HEK293 (cell line): ENCODE data around the gene CENPF.
A peak's percentile ranks its signal among the peaks of the same experiment; 100 is the strongest.

Experiments used
- CTCF ChIA-PET: fragments of 350-600 bp; formaldehyde crosslinking; extraction: SDS; loops from one replicate; lab custom pipeline; 2021; ENCODE audit warnings: antibody characterized with exemption; lab: Yijun Ruan, JAX
- POLR2A ChIA-PET: fragments of 300-600 bp; formaldehyde crosslinking; extraction: SDS; loops from one replicate; lab custom pipeline; 2020; ENCODE audit warnings: antibody characterized with exemption, inconsistent platforms; lab: Yijun Ruan, JAX
- H3K27ac ChIP-seq: fragments of 200-500 bp; sonication (Bioruptor generic); 2 replicates; pipeline ENCODE4 v1.5.1; 2014; ENCODE audit warnings: low read depth, low read length, control low read depth, inconsistent platforms; ENCODE audit errors: extremely low read depth
- H3K36me3 ChIP-seq, 2 experiments: fragments of 200-500 bp in 1 of 2; sonication (Bioruptor generic) in 1 of 2; 1 replicate in 1 of 2; 2 replicates in 1 of 2; pipeline ENCODE4 v1.5.1; 2014 to 2017; ENCODE audit warnings: inconsistent platforms in 2 of 2, low read length in 2 of 2; ENCODE audit not compliant: control insufficient read depth in 2 of 2, insufficient read depth in 1 of 2
- H3K4me1 ChIP-seq: fragments of 200-500 bp; sonication (Bioruptor generic); 2 replicates; pipeline ENCODE4 v1.5.1; 2014; ENCODE audit warnings: mild to moderate bottlenecking, low read length, inconsistent platforms; ENCODE audit not compliant: control insufficient read depth, insufficient read depth
- H3K4me3 ChIP-seq: 2 replicates; pipeline ENCODE4 v1.5.1; 2011; ENCODE audit warnings: low read depth, mild to moderate bottlenecking, control low read depth, low read length, moderate library complexity
- H3K9me3 ChIP-seq: fragments of 200-500 bp; sonication (Bioruptor generic); 2 replicates; pipeline ENCODE4 v1.5.1; 2014; ENCODE audit warnings: low read depth, low read length, inconsistent platforms; ENCODE audit not compliant: control insufficient read depth, insufficient read depth
- AEBP2 ChIP-seq: fragments of 450-650 bp; formaldehyde crosslinking; IDR thresholded peaks from 2 replicates; pipeline ENCODE4 v1.5.1; 2016; ENCODE audit warnings: missing biosample characterization, missing genetic modification characterization, borderline replicate concordance
- EGR2 ChIP-seq: fragments of 450-650 bp; formaldehyde crosslinking; IDR thresholded peaks from 2 replicates; pipeline ENCODE4 v1.5.1; 2016; ENCODE audit warnings: low read depth, missing biosample characterization, missing genetic modification characterization
- FEZF1 ChIP-seq: fragments of 450-650 bp; formaldehyde crosslinking; IDR thresholded peaks from 2 replicates; pipeline ENCODE4 v1.5.1; 2016; ENCODE audit warnings: missing biosample characterization, missing genetic modification characterization
- IKZF3 ChIP-seq: fragments of 450-650 bp; IDR thresholded peaks from 2 replicates; pipeline ENCODE4 v1.5.0; 2018; ENCODE audit warnings: missing biosample characterization, mild to moderate bottlenecking, missing genetic modification characterization, moderate library complexity
- KLF1 ChIP-seq: fragments of 450-650 bp; formaldehyde crosslinking; IDR thresholded peaks from 2 replicates; pipeline ENCODE4 v1.5.1; 2016; ENCODE audit warnings: missing biosample characterization, missing genetic modification characterization
- KLF16 ChIP-seq: fragments of 450-650 bp; formaldehyde crosslinking; IDR thresholded peaks from 2 replicates; pipeline ENCODE4 v1.5.1; 2017; ENCODE audit warnings: missing biosample characterization, missing genetic modification characterization
- KLF8 ChIP-seq: fragments of 450-650 bp; formaldehyde crosslinking; IDR thresholded peaks from 2 replicates; pipeline ENCODE4 v1.5.1; 2016; ENCODE audit warnings: missing biosample characterization, missing genetic modification characterization
- OSR2 ChIP-seq: fragments of 450-650 bp; formaldehyde crosslinking; IDR thresholded peaks from 2 replicates; pipeline ENCODE4 v1.5.1; 2016; ENCODE audit warnings: missing biosample characterization, missing genetic modification characterization
- PATZ1 ChIP-seq: fragments of 450-650 bp; formaldehyde crosslinking; IDR thresholded peaks from 2 replicates; pipeline ENCODE4 v1.5.1; 2016; ENCODE audit warnings: missing biosample characterization, missing genetic modification characterization
- PBX3 ChIP-seq: sonication (generic); formaldehyde crosslinking; IDR thresholded peaks from 2 replicates; pipeline ENCODE4 v1.8.1; 2022; ENCODE audit warnings: mild to moderate bottlenecking, moderate library complexity, missing genetic modification reagents
- PRDM1 ChIP-seq: fragments of 450-650 bp; formaldehyde crosslinking; IDR thresholded peaks from 2 replicates; pipeline ENCODE4; 2016; ENCODE audit warnings: missing biosample characterization, missing genetic modification characterization
- SP7 ChIP-seq: fragments of 450-650 bp; formaldehyde crosslinking; IDR thresholded peaks from 2 replicates; pipeline ENCODE4 v1.5.1; 2016; ENCODE audit warnings: missing biosample characterization, missing genetic modification characterization
- ZBTB17 ChIP-seq: fragments of 450-650 bp; formaldehyde crosslinking; IDR thresholded peaks from 2 replicates; pipeline ENCODE4 v1.5.1; 2016; ENCODE audit warnings: missing biosample characterization, missing genetic modification characterization
- ZBTB44 ChIP-seq: fragments of 450-650 bp; IDR thresholded peaks from 2 replicates; pipeline ENCODE4 v1.5.1; 2018; ENCODE audit warnings: missing biosample characterization, mild to moderate bottlenecking, missing genetic modification characterization
- ZNF121 ChIP-seq: fragments of 450-650 bp; formaldehyde crosslinking; IDR thresholded peaks from 2 replicates; pipeline ENCODE4 v1.5.1; 2016; ENCODE audit warnings: missing biosample characterization, missing genetic modification characterization
- ZNF184 ChIP-seq: fragments of 450-650 bp; IDR thresholded peaks from 2 replicates; pipeline ENCODE4 v1.5.1; 2018; ENCODE audit warnings: missing biosample characterization, mild to moderate bottlenecking, missing genetic modification characterization
- ZNF624 ChIP-seq: fragments of 450-650 bp; formaldehyde crosslinking; IDR thresholded peaks from 2 replicates; pipeline ENCODE4 v1.5.1; 2017; ENCODE audit warnings: missing biosample characterization, missing genetic modification characterization
- ZNF629 ChIP-seq: fragments of 450-650 bp; formaldehyde crosslinking; IDR thresholded peaks from 2 replicates; pipeline ENCODE4 v1.5.1; 2017; ENCODE audit warnings: missing biosample characterization, missing genetic modification characterization
- ZNF660 ChIP-seq: fragments of 450-650 bp; IDR thresholded peaks from 2 replicates; pipeline ENCODE4 v1.5.1; 2018; ENCODE audit warnings: missing biosample characterization, mild to moderate bottlenecking, missing genetic modification characterization
- ZNF843 ChIP-seq: fragments of 450-650 bp; formaldehyde crosslinking; IDR thresholded peaks from 2 replicates; pipeline ENCODE4 v1.5.1; 2016; ENCODE audit warnings: missing biosample characterization, missing genetic modification characterization
- ZSCAN23 ChIP-seq: fragments of 450-650 bp; formaldehyde crosslinking; IDR thresholded peaks from 2 replicates; pipeline ENCODE4 v1.5.1; 2016; ENCODE audit warnings: missing biosample characterization, missing genetic modification characterization

The CENPF gene

GRCh38 chr1:214584805-214585766 is 17.9 kb upstream of the CENPF start (continued):
- TF ChIP-seq ZNF121 (no peak), ZNF629 (peak; percentile 20; the same call in 1 of the 2 replicates), FEZF1 (tag by site-specific recombination) (0 out of 2 replicates have a peak, but pooled peaks have one; percentile 21), PRDM1 (tag by site-specific recombination) (peak; percentile 61; the same call in 1 of the 2 replicates), PATZ1 (tag by site-specific recombination) (no peak), ZBTB17 (tag by site-specific recombination) (peak; percentile 42; the same call in 1 of the 2 replicates), ZNF843 (tag by site-specific recombination) (no peak), ZNF624 (tag by site-specific recombination) (no peak), ZSCAN23 (no peak)
- TF ChIP-seq, all 188 proteins: peak for 6

GRCh38 chr1:214586621-214587020 is 16.4 kb upstream of the CENPF start:
- H3K4me3 ChIP-seq = no peak overlapping the region
- POLR2A ChIA-PET = interaction anchor here (2.0 kb wide), 1 partner anchor 36 kb away, joined by 5 read pairs; the partner anchor contains the start of gene PTPN14
- no peaks in the 10 kb centered on the region for H3K4me1 ChIP-seq
- H3K9me3 ChIP-seq = no peaks in the 10 kb centered on the region
- H3K27ac ChIP-seq = no peak overlapping the region
- CTCF ChIA-PET = interaction anchor here (0.9 to 19.1 kb wide), 7 partner anchors 23 to 366 kb away, joined by 3 to 404 read pairs (median 5); no protein-coding TSS in a partner anchor
- no peak for TF ChIP-seq KLF1 (tag by site-specific recombination)
- TF ChIP-seq OSR2 (tag by site-specific recombination) = no peak
- no peak for TF ChIP-seq KLF8 (tag by site-specific recombination)
- no peak for TF ChIP-seq SP7
- no peak for TF ChIP-seq KLF16 (tag by site-specific recombination)
- no peak for TF ChIP-seq PBX3 (CRISPR knock-in tag)
- TF ChIP-seq ZNF629 = no peak
- TF ChIP-seq, all 188 proteins: peak for 0
- no peaks in the 10 kb centered on the region for H3K36me3 ChIP-seq

GRCh38 chr1:214587165-214587564 is 15.8 kb upstream of the CENPF start:
- no peaks in the 10 kb centered on the region for H3K4me1 ChIP-seq
- no peak overlapping the region for H3K4me3 ChIP-seq
- ChIA-PET CTCF (interaction anchor here (0.6 to 19.1 kb wide), 5 partner anchors 198 to 972 kb away, joined by 3 to 404 read pairs (median 4); no protein-coding TSS in a partner anchor), POLR2A (no interaction called here)
- H3K36me3 ChIP-seq = no peaks in the 10 kb centered on the region
- TF ChIP-seq ZNF184 (tag by site-specific recombination) (0 out of 2 replicates have a peak, but pooled peaks have one; percentile 40), EGR2 (tag by site-specific recombination) (no peak), ZBTB44 (tag by site-specific recombination) (0 out of 2 replicates have a peak, but pooled peaks have one; percentile 21), AEBP2 (tag by site-specific recombination) (no peak), IKZF3 (tag by site-specific recombination) (0 out of 2 replicates have a peak, but pooled peaks have one; percentile 23), ZNF660 (peak; percentile 63; the same call in 1 of the 2 replicates)
- no peak overlapping the region for H3K27ac ChIP-seq
- H3K9me3 ChIP-seq = no peaks in the 10 kb centered on the region
